Measurements from ENCODE around the gene YJU2. TPM values are rescaled to one million over a fixed set of nuclear protein-coding genes. Genes with fewer than 3 reads are reported as not detected.

The YJU2 gene
- total RNA-seq, 5 donors from 2014 or later (not counting 1 experiment from before 2014, with no cell fraction given): 28.4 to 37.4 (median 35.2) TPM

- H3K4me1 ChIP-seq (ENCODE audit: control insufficient read depth in 1 of 2, extremely low read depth in 1 of 2, insufficient read depth in 2 of 2, low read length in 2 of 2): peaks cover 19 to 37% of the 10 kb centered on the region in 2 experiments
- H3K27ac ChIP-seq (ENCODE audit: low read length): no peak overlapping the region
- DNase-seq (no peak), ATAC-seq (replicated peaks in 1 of 4) (no peak)
- H3K27ac Mint-ChIP-seq: peak overlapping the region; percentile 77 to 85
- H3K36me3 Mint-ChIP-seq: no peaks in the 10 kb centered on the region
- H3K4me3 Mint-ChIP-seq: peak overlapping the region in 2 of 3 donors; percentile 44 to 95
- H3K4me1 Mint-ChIP-seq: peaks cover 32 to 38% (median 33%) of the 10 kb centered on the region in 3 donors
- POLR2A ChIA-PET: no interaction called here
- peaks cover 0 to 13% of the 10 kb centered on the region in 2 donors for H3K36me3 ChIP-seq (ENCODE audit: control insufficient read depth in 2 of 2, extremely low read depth in 1 of 2, insufficient read depth in 1 of 2, low read length in 1 of 2)
- peaks cover 0 to 19% of the 10 kb centered on the region in 2 experiments for H3K27me3 ChIP-seq (replicated peaks in 1 of 2; ENCODE audit: control insufficient read depth in 2 of 2, extremely low read depth in 1 of 2, insufficient read depth in 2 of 2, low read length in 1 of 2)
- peaks cover 0 to 2% of the 10 kb centered on the region in 2 donors for H3K27me3 Mint-ChIP-seq
- no peaks in the 10 kb centered on the region for H3K9me3 ChIP-seq
- WGBS (ENCODE audit: insufficient coverage): 80% methylated on average over 1 of the region's 8 CpGs
- CTCF ChIA-PET: no interaction called here
- H3K9me3 Mint-ChIP-seq: no peaks in the 10 kb centered on the region
- H3K4me3 ChIP-seq (ENCODE audit: control insufficient read depth in 1 of 2, extremely low read depth in 1 of 2, low read length in 1 of 2): peak overlapping the region in 1 of 2 donors; percentile 15
These were observed 52.1 kb downstream of the YJU2 start for GRCh38 chr19:4298810-4299550.

GRCh38 chr19:4300589-4300988, 53.7 kb downstream of the YJU2 start:
- peaks cover 0 to 2% of the 10 kb centered on the region in 2 donors for H3K27me3 Mint-ChIP-seq
- Histone ChIP-seq H3K27ac (ENCODE audit: low read length) (no peak overlapping the region), H3K9me3 (no peaks in the 10 kb centered on the region), H3K36me3 (ENCODE audit: control insufficient read depth in 2 of 2, extremely low read depth in 1 of 2, insufficient read depth in 1 of 2, low read length in 1 of 2) (peaks cover 0 to 11% of the 10 kb centered on the region in 2 donors), H3K27me3 (replicated peaks in 1 of 2; ENCODE audit: control insufficient read depth in 2 of 2, extremely low read depth in 1 of 2, insufficient read depth in 2 of 2, low read length in 1 of 2) (peaks cover 0 to 26% of the 10 kb centered on the region in 2 experiments), H3K4me1 (ENCODE audit: control insufficient read depth in 1 of 2, extremely low read depth in 1 of 2, insufficient read depth in 2 of 2, low read length in 2 of 2) (peaks cover 23 to 41% of the 10 kb centered on the region in 2 experiments), H3K4me3 (ENCODE audit: control insufficient read depth in 1 of 2, extremely low read depth in 1 of 2, low read length in 1 of 2) (no peak overlapping the region)
- H3K36me3 Mint-ChIP-seq: no peaks in the 10 kb centered on the region
- no peak for ATAC-seq (replicated peaks in 1 of 4)
- H3K4me3 Mint-ChIP-seq: peak overlapping the region in 2 of 3 donors; percentile 53 to 95
- no peak for DNase-seq
- H3K9me3 Mint-ChIP-seq: no peaks in the 10 kb centered on the region
- H3K27ac Mint-ChIP-seq: peak overlapping the region; percentile 83 to 94
- ChIA-PET CTCF (no interaction called here), POLR2A (no interaction called here)
- 79% methylated on average over 3 of the region's 3 CpGs for WGBS (ENCODE audit: insufficient coverage)
- peaks cover 37 to 42% (median 39%) of the 10 kb centered on the region in 3 donors for H3K4me1 Mint-ChIP-seq

- peak in 2 of 35 experiments; percentile 9 to 29 for DNase-seq
- H3K9me3 Mint-ChIP-seq: no peaks in the 10 kb centered on the region
- Histone ChIP-seq H3K9me3 (no peaks in the 10 kb centered on the region), H3K4me1 (ENCODE audit: control insufficient read depth in 1 of 2, extremely low read depth in 1 of 2, insufficient read depth in 2 of 2, low read length in 2 of 2) (peaks cover 23 to 41% of the 10 kb centered on the region in 2 experiments), H3K36me3 (ENCODE audit: control insufficient read depth in 2 of 2, extremely low read depth in 1 of 2, insufficient read depth in 1 of 2, low read length in 1 of 2) (peaks cover 0 to 2% of the 10 kb centered on the region in 2 donors), H3K4me3 (ENCODE audit: control insufficient read depth in 1 of 2, extremely low read depth in 1 of 2, low read length in 1 of 2) (peak overlapping the region; percentile 47 to 74), H3K27ac (ENCODE audit: low read length) (peak overlapping the region; percentile 57), H3K27me3 (replicated peaks in 1 of 2; ENCODE audit: control insufficient read depth in 2 of 2, extremely low read depth in 1 of 2, insufficient read depth in 2 of 2, low read length in 1 of 2) (peaks cover 0 to 25% of the 10 kb centered on the region in 2 experiments)
- peak overlapping the region; percentile 83 to 95 (median 84) for H3K4me3 Mint-ChIP-seq
- ATAC-seq (replicated peaks in 1 of 4): peak; percentile 7 to 37 (median 30)
- H3K36me3 Mint-ChIP-seq: no peaks in the 10 kb centered on the region
- H3K27me3 Mint-ChIP-seq: no peaks in the 10 kb centered on the region
- POLR2A ChIA-PET: interaction anchor here (0.6 to 0.8 kb wide), 3 partner anchors 41 to 1249 kb away, joined by 3 to 4 read pairs (median 3); no protein-coding TSS in a partner anchor
- H3K4me1 Mint-ChIP-seq: peaks cover 37 to 42% (median 39%) of the 10 kb centered on the region in 3 donors
- peak overlapping the region; percentile 92 to 94 for H3K27ac Mint-ChIP-seq
- CTCF ChIA-PET: no interaction called here
- 43% methylated on average over 8 of the region's 13 CpGs for WGBS (ENCODE audit: insufficient coverage)
These were observed 54.8 kb downstream of the YJU2 start for GRCh38 chr19:4301590-4302242.

- 11% methylated on average over 7 of the region's 8 CpGs for WGBS (ENCODE audit: insufficient coverage)
- POLR2A ChIA-PET: interaction anchor here (0.6 to 0.8 kb wide), 3 partner anchors 40 to 1249 kb away, joined by 3 to 4 read pairs (median 3); no protein-coding TSS in a partner anchor
- Histone ChIP-seq H3K27ac (ENCODE audit: low read length) (peak within 1 kb of the TSS; percentile 57), H3K9me3 (no peaks in the 10 kb centered on the region), H3K36me3 (ENCODE audit: control insufficient read depth in 2 of 2, extremely low read depth in 1 of 2, insufficient read depth in 1 of 2, low read length in 1 of 2) (peaks cover 0 to 2% of the 10 kb centered on the region in 2 donors), H3K4me1 (ENCODE audit: control insufficient read depth in 1 of 2, extremely low read depth in 1 of 2, insufficient read depth in 2 of 2, low read length in 2 of 2) (peaks cover 23 to 41% of the 10 kb centered on the region in 2 experiments), H3K27me3 (replicated peaks in 1 of 2; ENCODE audit: control insufficient read depth in 2 of 2, extremely low read depth in 1 of 2, insufficient read depth in 2 of 2, low read length in 1 of 2) (peaks cover 0 to 24% of the 10 kb centered on the region in 2 experiments), H3K4me3 (ENCODE audit: control insufficient read depth in 1 of 2, extremely low read depth in 1 of 2, low read length in 1 of 2) (peak within 1 kb of the TSS; percentile 47 to 74)
- Mint-ChIP-seq H3K9me3 (no peaks in the 10 kb centered on the region), H3K27me3 (no peaks in the 10 kb centered on the region), H3K4me1 (peaks cover 37 to 42% (median 39%) of the 10 kb centered on the region in 3 donors), H3K4me3 (peak within 1 kb of the TSS; percentile 83 to 95 (median 84)), H3K27ac (peak within 1 kb of the TSS; percentile 92 to 94), H3K36me3 (no peaks in the 10 kb centered on the region)
- ATAC-seq (replicated peaks in 1 of 4) (peak; percentile 33 to 64 (median 48)), DNase-seq (peak in 17 of 35 experiments; percentile 12 to 51 (median 23))
- CTCF ChIA-PET: no interaction called here
These were observed 55.4 kb downstream of the YJU2 start, which contains the start of gene TMIGD2 for GRCh38 chr19:4302243-4302640. Gene TMIGD2, minus strand, starts transcription at chr19:4302389. Its CDS starts 4 bp downstream, at chr19:4302385.

- H3K27ac Mint-ChIP-seq: peak overlapping the region; percentile 61 to 71
- Histone ChIP-seq H3K36me3 (ENCODE audit: control insufficient read depth in 2 of 2, extremely low read depth in 1 of 2, insufficient read depth in 1 of 2, low read length in 1 of 2) (peaks cover 0 to 2% of the 10 kb centered on the region in 2 donors), H3K4me3 (ENCODE audit: control insufficient read depth in 1 of 2, extremely low read depth in 1 of 2, low read length in 1 of 2) (peak overlapping the region; percentile 16 to 39), H3K27ac (ENCODE audit: low read length) (peak overlapping the region; percentile 53), H3K9me3 (no peaks in the 10 kb centered on the region), H3K27me3 (replicated peaks in 1 of 2; ENCODE audit: control insufficient read depth in 2 of 2, extremely low read depth in 1 of 2, insufficient read depth in 2 of 2, low read length in 1 of 2) (peaks cover 0 to 19% of the 10 kb centered on the region in 2 experiments), H3K4me1 (ENCODE audit: control insufficient read depth in 1 of 2, extremely low read depth in 1 of 2, insufficient read depth in 2 of 2, low read length in 2 of 2) (peaks cover 20 to 39% of the 10 kb centered on the region in 2 experiments)
- H3K4me1 Mint-ChIP-seq: peaks cover 33 to 37% (median 34%) of the 10 kb centered on the region in 3 donors
- DNase-seq (peak in 1 of 35 experiments; percentile 16), ATAC-seq (replicated peaks in 1 of 4) (no peak)
- 32% methylated on average over 11 of the region's 18 CpGs for WGBS (ENCODE audit: insufficient coverage)
- no peaks in the 10 kb centered on the region for H3K9me3 Mint-ChIP-seq
- no peaks in the 10 kb centered on the region for H3K36me3 Mint-ChIP-seq
- no peaks in the 10 kb centered on the region for H3K27me3 Mint-ChIP-seq
- CTCF ChIA-PET: interaction anchor here (0.6 kb wide), 3 partner anchors 24 to 1813 kb away, joined by 3 to 8 read pairs (median 5); no protein-coding TSS in a partner anchor
- POLR2A ChIA-PET: no interaction called here
- peak overlapping the region; percentile 41 to 95 (median 56) for H3K4me3 Mint-ChIP-seq
These were observed 57.1 kb downstream of the YJU2 start for GRCh38 chr19:4303819-4304537.
